HEK293T (cell line): ENCODE results near the gene ENTPD8.

ENCODE experiments used
- CTCF ChIA-PET: fragments of 350-600 bp; formaldehyde crosslinking; extraction: SDS; loops from one replicate; lab custom pipeline; 2021; ENCODE audit warnings: antibody characterized with exemption, inconsistent platforms; lab: Yijun Ruan, JAX
- POLR2A ChIA-PET: fragments of 350-600 bp; formaldehyde crosslinking; extraction: SDS; loops from one replicate; lab custom pipeline; 2020; ENCODE audit warnings: antibody characterized with exemption, inconsistent platforms; lab: Yijun Ruan, JAX
- DNase-seq: peaks from one replicate; pipeline ENCODE4 v3.0.0; 2012; ENCODE audit warnings: mixed read lengths; ENCODE audit errors: extremely low spot score
- ARNT ChIP-seq: fragments of 450-650 bp; IDR thresholded peaks from 2 replicates; pipeline ENCODE4 v1.6.1; 2017; ENCODE audit warnings: mild to moderate bottlenecking
- BHLHE40 ChIP-seq: fragments of 450-650 bp; IDR thresholded peaks from 2 replicates; pipeline ENCODE4 v1.6.1; 2016; ENCODE audit warnings: mild to moderate bottlenecking, moderate library complexity, borderline replicate concordance
- CTBP1 ChIP-seq: fragments of 450-650 bp; IDR thresholded peaks from 2 replicates; pipeline ENCODE4 v1.6.1; 2016; ENCODE audit warnings: borderline replicate concordance
- ELF4 ChIP-seq: fragments of 450-650 bp; IDR thresholded peaks from 2 replicates; pipeline ENCODE4 v1.6.1; 2017; ENCODE audit warnings: antibody characterized with exemption
- FOXA1 ChIP-seq: fragments of 450-650 bp; IDR thresholded peaks from 2 replicates; pipeline ENCODE4 v1.6.1; 2016; ENCODE audit warnings: mild to moderate bottlenecking
- FOXK2 ChIP-seq: fragments of 450-650 bp; IDR thresholded peaks from 2 replicates; pipeline ENCODE4 v1.6.1; 2016; ENCODE audit warnings: mild to moderate bottlenecking
- FOXM1 ChIP-seq: fragments of 450-650 bp; IDR thresholded peaks from 2 replicates; pipeline ENCODE4 v1.6.1; 2017; ENCODE audit warnings: mild to moderate bottlenecking, borderline replicate concordance
- HDGF ChIP-seq: fragments of 450-650 bp; IDR thresholded peaks from 2 replicates; pipeline ENCODE4 v1.6.1; 2017; ENCODE audit warnings: antibody characterized with exemption, borderline replicate concordance
- L3MBTL2 ChIP-seq: fragments of 450-650 bp; conservative IDR thresholded peaks from 2 replicates; pipeline ENCODE4 v1.6.1; 2016; ENCODE audit warnings: mild to moderate bottlenecking
- LEF1 ChIP-seq: fragments of 450-650 bp; IDR thresholded peaks from 2 replicates; pipeline ENCODE4 v1.6.1; 2017; ENCODE audit warnings: mild to moderate bottlenecking, borderline replicate concordance
- NFRKB ChIP-seq: fragments of 450-650 bp; IDR thresholded peaks from 2 replicates; pipeline ENCODE4 v1.6.1; 2016; ENCODE audit warnings: mild to moderate bottlenecking, moderate library complexity
- PKNOX1 ChIP-seq: fragments of 450-650 bp; IDR thresholded peaks from 2 replicates; pipeline ENCODE4 v1.6.1; 2016
- SP1 ChIP-seq: fragments of 450-650 bp; IDR thresholded peaks from 2 replicates; pipeline ENCODE4 v1.6.1; 2017
- SUZ12 ChIP-seq: fragments of 450-650 bp; IDR thresholded peaks from 2 replicates; pipeline ENCODE4 v1.6.1; 2016; ENCODE audit warnings: mild to moderate bottlenecking
- TARDBP ChIP-seq: fragments of 450-650 bp; IDR thresholded peaks from 2 replicates; pipeline ENCODE4 v1.6.1; 2016
- ZNF384 ChIP-seq: fragments of 450-650 bp; IDR thresholded peaks from 2 replicates; pipeline ENCODE4 v1.6.1; 2016

Gene ENTPD8

DNA sequence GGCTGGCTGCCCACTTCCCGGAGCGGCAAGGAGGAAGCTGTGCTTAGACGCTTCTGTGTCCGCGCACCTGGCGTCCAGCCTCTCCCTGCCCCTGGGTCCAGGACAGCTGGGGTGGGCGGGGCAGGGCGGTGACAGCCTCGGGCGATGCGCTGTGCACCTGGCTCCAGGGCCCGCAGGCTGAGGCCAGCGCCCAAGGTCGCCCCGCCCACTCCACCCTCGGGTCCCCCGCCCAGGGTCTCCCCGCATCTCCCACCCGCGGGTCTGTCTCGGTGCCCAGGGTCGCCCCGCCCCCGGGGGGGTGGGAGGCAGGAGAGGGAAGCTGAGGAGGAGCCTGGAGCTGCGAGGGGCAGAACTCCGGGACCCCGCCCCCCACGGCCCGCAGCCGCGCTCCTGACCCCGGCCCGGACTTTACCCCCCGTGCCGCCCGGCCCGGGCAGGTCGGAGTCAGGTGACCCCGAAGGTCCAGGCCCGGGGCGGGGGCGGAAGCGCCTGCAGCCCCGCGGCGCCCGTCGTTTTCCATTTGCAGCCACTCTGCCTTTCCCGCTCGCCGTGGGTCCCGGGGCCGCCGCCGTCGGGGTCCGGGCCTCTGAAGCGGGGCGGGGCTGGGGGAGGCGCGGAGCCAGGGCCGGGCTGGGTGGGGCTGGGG, at the start of gene ENTPD8:
Gene ENTPD8, minus strand, starts transcription at position 69 of the 646 bp plus-strand sequence. CDS start 3,072 bp downstream, outside the sequence.
- CTCF ChIA-PET: interaction anchor here (1.2 kb wide), 1 partner anchor 19 kb away, joined by 4 read pairs; the partner anchor contains the start of gene EXD3
- no peak for TF ChIP-seq SUZ12
- TF ChIP-seq FOXA1: no peak
- no peak for TF ChIP-seq BHLHE40
- TF ChIP-seq PKNOX1: no peak
- TF ChIP-seq LEF1: no peak
- TF ChIP-seq NFRKB: no peak
- no peak for TF ChIP-seq FOXK2
- TF ChIP-seq ARNT: no peak
- TF ChIP-seq FOXM1: no peak
- TF ChIP-seq L3MBTL2: no peak
- no peak for TF ChIP-seq ZNF384
- no peak for TF ChIP-seq TARDBP
- DNase-seq: peak; percentile 62
- POLR2A ChIA-PET: interaction anchor here (1.0 kb wide), 1 partner anchor 18 kb away, joined by 5 read pairs; the partner anchor contains the start of genes EXD3 and NOXA1

GRCh38 chr9:137490532-137491186, 49.5 kb upstream of the ENTPD8 start:
- DNase-seq: no peak
- POLR2A ChIA-PET: no interaction called here
- CTCF ChIA-PET: no interaction called here
- TF ChIP-seq TARDBP: no peak
- no peak for TF ChIP-seq PKNOX1
- TF ChIP-seq HDGF: no peak
- no peak for TF ChIP-seq ELF4
- TF ChIP-seq L3MBTL2: no peak
- no peak for TF ChIP-seq FOXA1
- TF ChIP-seq SP1: no peak
- no peak for TF ChIP-seq NFRKB
- TF ChIP-seq SUZ12: no peak
- no peak for TF ChIP-seq FOXK2
- no peak for TF ChIP-seq ZNF384
- TF ChIP-seq CTBP1: no peak
- TF ChIP-seq FOXM1: no peak
- TF ChIP-seq ARNT: no peak
- TF ChIP-seq BHLHE40: no peak
- TF ChIP-seq LEF1: no peak

GRCh38 chr9:137488906-137489305, 47.7 kb upstream of the ENTPD8 start:
- CTCF ChIA-PET: no interaction called here
- POLR2A ChIA-PET: no interaction called here
- DNase-seq: no peak
- TF ChIP-seq HDGF (no peak), ARNT (no peak), PKNOX1 (no peak)

DNA sequence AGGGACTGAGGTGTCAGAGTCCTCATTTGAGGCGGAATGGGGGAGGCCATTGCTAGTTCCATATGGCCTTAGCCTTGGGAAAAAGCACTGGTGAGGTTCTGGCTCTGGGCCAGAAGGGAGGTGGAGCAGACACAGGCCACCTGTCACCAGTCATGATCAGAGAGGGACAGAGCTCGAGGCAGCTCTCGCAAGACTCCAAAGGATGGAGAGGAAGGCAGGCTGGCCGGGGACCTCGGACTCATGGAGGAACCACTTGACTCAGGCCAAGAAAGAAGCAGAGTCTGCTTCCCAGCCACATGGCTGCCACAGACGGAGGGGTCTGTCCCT, 47.1 kb upstream of the ENTPD8 start:
- no peak for DNase-seq
- POLR2A ChIA-PET: no interaction called here
- TF ChIP-seq LEF1 (no peak), TARDBP (no peak), ARNT (no peak), FOXA1 (no peak), BHLHE40 (no peak)
- CTCF ChIA-PET: no interaction called here

DNA sequence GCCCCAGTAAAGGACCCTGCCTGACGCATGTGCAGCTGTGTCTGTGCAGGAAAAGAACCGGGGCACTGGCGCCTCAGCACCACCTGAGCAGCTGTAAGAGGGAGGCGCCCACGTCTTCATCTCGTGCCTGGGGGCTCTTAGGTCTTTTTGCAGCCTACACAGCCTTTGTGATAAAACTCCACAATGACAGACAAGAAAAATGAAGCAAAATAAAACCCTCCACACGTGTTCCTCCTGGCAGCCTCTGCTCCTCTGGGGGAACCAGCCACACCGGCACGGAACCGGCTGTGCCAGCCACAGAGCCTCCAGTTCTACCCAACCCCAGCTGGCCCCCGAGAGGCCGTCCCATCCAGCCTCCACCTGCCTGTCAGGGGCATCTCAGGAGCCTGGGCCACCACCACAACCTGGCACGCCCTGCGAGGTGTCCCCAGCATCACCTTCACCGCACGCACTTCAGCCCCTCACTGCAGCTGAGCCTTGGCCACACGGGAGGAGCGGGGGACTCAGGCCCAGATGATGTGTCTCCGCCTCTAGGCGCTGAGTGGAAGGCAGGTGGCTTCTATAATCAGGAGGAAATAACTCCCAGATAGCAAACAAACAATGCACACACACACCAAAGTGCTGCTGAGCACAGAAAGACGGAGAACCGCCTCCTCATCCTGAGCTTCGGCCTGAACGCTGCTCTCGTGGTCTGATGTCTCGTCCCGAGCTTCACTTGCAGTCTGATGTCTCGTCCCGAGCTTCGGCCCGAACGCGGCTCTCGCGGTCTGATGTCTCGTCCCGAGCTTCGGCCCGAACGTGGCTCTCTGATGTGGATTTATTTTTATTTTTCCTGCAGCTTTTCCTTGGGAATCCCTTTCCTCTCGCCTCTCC, 46.5 kb upstream of the ENTPD8 start:
- CTCF ChIA-PET: no interaction called here
- TF ChIP-seq L3MBTL2 (no peak), SP1 (no peak), FOXK2 (no peak), HDGF (no peak), ARNT (no peak), FOXA1 (no peak), TARDBP (no peak), SUZ12 (no peak), CTBP1 (no peak), PKNOX1 (no peak), FOXM1 (no peak), BHLHE40 (no peak), NFRKB (no peak), ELF4 (no peak), ZNF384 (no peak), LEF1 (no peak)
- no peak for DNase-seq
- POLR2A ChIA-PET: interaction anchor here (1.2 kb wide), 1 partner anchor 65 kb away, joined by 3 read pairs; the partner anchor contains the start of genes EXD3 and NOXA1
